GM18858 (cell line): Measurements from ENCODE around the gene DUSP14.

Source experiments
- ATAC-seq: cut with Tn5 transposase; IDR thresholded peaks from one replicate; pipeline ENCODE4 v1.9.1; 2021; ENCODE audit not compliant: unreplicated experiment

The DUSP14 gene

GRCh38 chr17:37512442-37513068 lies 22.9 kb downstream of the DUSP14 start:
- ATAC-seq = no peak

- ATAC-seq = no peak
Measured at GRCh38 chr17:37513711-37514110, 24.0 kb downstream of the DUSP14 start.

- no peak for ATAC-seq
Measured at GRCh38 chr17:37516127-37516571, 26.5 kb downstream of the DUSP14 start.

- ATAC-seq = no peak
Measured at GRCh38 chr17:37517881-37518280, 28.2 kb downstream of the DUSP14 start.

DNA sequence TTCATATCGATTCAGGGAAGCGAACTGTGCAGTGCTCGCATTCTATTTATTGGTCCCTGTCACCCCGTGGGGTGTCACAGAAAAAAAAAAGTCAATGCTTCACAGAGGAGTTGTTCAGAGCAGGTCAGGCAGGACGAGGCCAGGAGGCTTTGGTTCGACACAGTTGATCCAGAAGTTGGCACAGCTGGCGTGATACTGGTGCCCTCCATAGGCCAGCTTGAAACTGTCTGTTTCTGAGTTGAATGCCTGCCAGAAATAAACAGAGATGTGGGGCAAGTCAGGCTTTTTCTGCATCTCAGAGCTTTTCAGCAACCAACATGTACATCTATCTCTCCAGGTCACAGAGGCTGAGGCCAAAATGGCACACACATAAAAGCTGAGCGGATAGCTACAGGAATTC lies 29.1 kb downstream of the DUSP14 start:
- ATAC-seq = no peak

- ATAC-seq = no peak
Measured at GRCh38 chr17:37519251-37519985, 29.7 kb downstream of the DUSP14 start.

GRCh38 chr17:37520174-37520573 lies 30.5 kb downstream of the DUSP14 start:
- no peak for ATAC-seq

GRCh38 chr17:37521821-37522220 lies 32.1 kb downstream of the DUSP14 start:
- ATAC-seq = no peak

DNA sequence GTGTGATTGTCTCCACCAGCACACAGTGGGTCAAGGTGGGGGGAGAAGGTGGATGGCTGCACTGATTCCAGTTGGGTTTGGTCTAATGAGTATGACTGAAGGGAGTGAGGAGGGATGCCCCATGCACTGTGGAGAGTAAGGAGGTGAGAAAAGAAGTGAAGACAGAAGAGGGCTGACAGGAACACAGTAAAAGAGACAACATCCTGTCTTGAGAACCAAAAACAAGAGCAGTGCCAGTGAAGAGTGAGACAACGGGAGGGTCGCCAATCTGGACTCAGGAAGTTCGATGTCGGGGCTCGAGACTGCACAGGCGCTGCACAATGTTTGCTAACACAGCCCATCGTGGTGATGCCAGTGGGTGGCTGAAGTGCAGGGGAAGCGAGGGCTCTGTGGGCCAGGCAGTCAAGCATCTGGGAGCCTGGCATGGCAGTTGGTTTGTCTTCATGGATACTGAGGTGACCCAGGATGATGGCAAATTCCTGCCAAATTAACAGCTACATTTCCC lies 34.1 kb downstream of the DUSP14 start:
- no peak for ATAC-seq

DNA sequence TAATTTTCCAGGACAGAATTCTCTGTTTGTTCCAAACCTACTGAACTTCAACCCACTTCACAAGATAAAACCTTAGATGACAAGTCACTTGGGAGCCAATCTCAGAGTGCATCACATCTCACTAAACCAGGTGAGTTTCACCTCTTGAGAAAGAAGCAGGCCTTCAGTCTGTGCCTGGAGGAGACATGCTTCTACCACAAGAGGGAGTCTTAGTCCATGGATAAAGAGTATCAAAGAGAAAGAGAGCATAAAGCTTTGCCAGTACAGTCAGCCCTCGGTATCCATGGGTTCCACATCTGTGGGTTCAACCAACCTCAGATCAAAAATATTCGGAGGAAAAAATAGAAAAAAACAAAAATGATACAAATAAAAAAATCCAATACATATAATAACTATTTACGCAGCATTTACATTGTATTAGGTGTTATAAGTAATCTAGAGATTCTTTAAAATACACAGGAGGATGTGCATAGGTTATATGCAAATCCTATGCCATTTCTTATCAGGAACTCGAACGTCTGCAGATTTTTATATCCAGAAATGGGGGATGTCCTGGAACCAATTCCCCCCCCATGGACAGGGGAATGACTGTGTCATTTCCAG lies 37.7 kb downstream of the DUSP14 start:
- no peak for ATAC-seq

GRCh38 chr17:37530420-37530819 lies 40.7 kb downstream of the DUSP14 start:
- ATAC-seq = no peak

DNA sequence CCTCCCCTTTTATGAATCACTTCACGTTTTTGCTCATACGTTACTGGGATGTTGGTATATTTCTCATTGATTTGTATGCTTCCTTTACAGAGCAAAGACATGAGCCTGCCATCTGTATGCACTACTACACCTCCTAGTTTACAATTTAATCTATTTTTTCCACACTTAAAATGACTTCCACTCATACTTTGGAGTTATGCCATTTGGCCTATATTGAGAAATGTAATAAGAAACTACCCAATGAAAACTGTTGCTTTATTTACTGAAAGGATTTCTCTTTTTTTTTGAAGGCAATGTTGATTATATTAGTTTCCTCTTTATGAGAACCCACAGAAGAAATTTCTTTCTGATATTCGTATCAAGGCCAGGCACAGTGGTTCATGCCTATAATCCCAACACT lies 43.1 kb downstream of the DUSP14 start:
- no peak for ATAC-seq

GRCh38 chr17:37535906-37536305 lies 46.2 kb downstream of the DUSP14 start:
- no peak for ATAC-seq

DNA sequence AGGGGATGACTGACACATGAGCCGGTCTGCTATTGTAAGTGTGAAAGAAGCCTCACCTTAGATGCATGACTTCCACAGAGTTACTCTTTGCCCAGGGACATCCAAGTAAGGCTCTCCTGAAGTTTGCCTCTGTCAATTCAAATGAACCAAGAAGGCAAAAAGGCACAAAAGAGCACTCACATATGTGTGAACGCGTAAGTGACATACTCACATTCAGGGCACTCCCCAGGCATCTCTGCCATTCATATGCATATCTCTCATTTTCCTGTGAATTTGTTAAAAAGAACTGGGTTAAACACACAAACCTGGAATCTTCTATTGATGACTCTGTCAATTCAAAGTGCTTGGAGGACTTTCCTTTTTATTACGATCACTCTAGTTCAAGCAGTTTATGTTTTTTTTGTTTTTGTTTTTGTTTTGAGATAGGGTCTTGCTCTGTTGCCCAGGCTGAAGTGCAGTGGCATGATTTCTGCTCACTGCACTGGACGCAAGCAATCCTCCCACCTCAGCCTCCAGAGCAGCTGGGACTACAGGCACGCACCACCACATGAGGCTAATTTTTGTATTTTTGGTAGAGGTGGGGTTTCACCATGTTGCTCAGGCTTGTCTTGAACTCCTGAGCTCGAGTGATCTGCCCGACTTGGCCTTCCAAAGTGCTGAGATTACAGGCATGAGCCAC lies 49.4 kb downstream of the DUSP14 start:
- no peak for ATAC-seq

- ATAC-seq = no peak
Measured at GRCh38 chr17:37541880-37542660, 52.4 kb downstream of the DUSP14 start.

GRCh38 chr17:37543637-37544052 lies 54.0 kb downstream of the DUSP14 start:
- no peak for ATAC-seq

DNA sequence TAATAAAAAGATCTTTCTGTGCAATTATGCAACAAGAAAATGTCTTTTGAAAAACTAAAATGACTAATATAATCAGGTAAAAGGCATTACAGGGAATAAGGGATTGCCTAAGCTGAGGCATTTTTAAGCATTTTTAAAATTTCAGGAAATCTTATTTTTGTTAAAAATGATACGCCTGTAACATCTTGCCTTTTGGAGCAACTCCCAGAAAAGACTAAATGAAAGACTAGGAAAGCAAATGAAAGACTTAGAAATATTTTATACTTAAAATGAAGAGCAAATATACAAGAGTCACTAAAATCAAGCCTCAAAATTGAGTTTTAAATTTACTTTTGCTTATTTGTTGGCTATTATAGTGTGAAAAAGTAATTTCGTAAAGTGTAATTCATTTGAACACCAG lies 55.8 kb downstream of the DUSP14 start:
- ATAC-seq = no peak

DNA sequence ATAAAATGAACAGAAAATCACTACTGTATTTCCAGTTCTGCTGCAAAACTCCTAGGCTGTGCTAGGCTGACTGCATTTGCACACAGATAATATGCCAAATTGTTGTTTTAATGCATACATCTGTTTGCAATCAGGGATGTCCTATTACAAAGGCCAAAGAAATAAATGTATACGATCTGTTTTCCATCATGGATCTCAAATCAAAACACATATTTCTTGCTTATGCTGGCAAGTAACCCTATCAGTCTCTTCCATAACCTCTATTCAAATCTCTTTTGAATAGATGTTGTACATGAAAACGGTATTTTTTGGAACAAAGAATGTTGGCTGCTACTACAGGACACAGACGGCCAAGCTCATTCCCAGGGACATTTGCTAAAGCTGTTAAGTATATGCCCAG lies 56.6 kb downstream of the DUSP14 start:
- ATAC-seq = no peak

GRCh38 chr17:37547986-37548385 lies 58.3 kb downstream of the DUSP14 start:
- no peak for ATAC-seq

- no peak for ATAC-seq
Measured at GRCh38 chr17:37551788-37552187, 62.1 kb downstream of the DUSP14 start.
